ENCODE data around the gene GRID2.

Gene GRID2

DNA sequence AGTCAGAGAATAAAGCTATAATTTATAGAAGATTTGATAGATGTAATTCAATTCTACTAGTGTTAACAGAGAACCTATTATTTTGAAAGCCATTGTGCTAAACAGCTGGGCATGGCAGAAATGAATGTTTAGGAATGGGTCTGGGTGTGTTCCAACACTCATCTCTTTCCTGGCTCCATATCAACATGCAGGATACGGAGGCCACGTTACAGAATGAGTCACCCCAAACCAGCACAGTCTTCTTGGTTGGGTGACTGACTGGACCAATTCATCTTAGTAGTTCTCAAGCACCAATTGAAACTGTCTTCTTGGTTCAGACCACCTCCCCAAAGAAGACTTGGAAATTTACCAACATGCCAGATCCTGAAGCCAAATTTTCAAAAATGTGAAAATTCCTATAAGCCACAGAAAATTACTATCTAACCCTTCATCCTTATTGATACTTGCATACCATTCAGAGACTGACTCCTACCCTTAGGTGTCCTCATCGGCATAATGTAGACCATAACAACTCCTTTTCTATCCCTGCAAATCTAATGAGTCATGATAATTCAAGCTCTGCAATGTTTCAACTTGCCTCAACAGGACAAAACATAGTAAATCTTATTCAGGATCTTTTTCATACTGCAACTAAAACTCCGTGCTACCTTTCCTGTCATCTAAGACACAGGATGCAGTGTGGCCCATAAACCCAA lies 1472.8 kb downstream of the GRID2 start:
- TF ChIP-seq CTCF (conservative IDR thresholded peaks at IDR 0.05), result no peak
- no peak for TF ChIP-seq ZFX (IDR thresholded peaks at IDR 0.05)
- H3K27ac ChIP-seq, result no peak overlapping the region

DNA sequence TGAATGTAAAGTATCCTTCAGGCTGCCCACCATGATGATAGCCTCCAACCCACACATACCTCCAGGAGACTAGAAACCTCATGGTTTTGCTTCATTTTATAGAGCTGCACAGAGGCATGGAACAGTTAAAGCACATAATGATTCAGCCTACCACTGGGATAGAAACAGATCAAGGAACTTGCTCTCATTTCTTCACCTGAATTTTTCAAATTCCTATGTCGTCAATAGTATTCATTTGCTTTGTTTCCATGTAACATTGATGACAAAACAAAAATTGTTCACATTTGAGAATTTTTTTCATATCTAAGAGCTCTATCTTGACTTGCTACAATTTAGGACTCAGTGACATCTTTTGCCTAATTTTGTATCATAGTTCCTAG lies 1473.3 kb downstream of the GRID2 start:
- no peak overlapping the region for H3K27ac ChIP-seq
- TF ChIP-seq ZFX (IDR thresholded peaks at IDR 0.05), result no peak
- TF ChIP-seq CTCF (conservative IDR thresholded peaks at IDR 0.05), result no peak

- no peak overlapping the region for H3K27ac ChIP-seq
- TF ChIP-seq ZFX (IDR thresholded peaks at IDR 0.05), result no peak
- no peak for TF ChIP-seq CTCF (conservative IDR thresholded peaks at IDR 0.05)
These were observed 1475.5 kb downstream of the GRID2 start for GRCh38 chr4:93779228-93779627.

DNA sequence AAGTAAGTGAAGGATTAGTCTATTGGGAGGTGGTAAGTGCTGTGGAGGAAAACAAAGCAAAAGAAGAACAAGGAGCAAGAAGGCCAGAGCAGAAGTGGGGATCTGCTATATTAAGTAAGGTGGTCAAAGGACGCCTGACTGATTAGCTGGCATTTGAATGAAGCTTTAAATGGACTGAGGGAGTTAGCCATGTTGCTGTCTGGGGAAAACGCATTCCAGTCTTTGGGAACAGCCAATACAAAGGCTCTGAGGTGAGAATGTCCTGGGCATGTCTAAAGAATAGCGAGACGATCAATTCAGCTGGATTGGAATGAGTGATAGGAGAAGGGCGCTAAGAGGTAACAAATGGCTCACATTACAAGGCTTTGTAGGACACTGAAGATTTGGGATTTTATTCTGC lies 1476.3 kb downstream of the GRID2 start:
- no peak for TF ChIP-seq CTCF (conservative IDR thresholded peaks at IDR 0.05)

DNA sequence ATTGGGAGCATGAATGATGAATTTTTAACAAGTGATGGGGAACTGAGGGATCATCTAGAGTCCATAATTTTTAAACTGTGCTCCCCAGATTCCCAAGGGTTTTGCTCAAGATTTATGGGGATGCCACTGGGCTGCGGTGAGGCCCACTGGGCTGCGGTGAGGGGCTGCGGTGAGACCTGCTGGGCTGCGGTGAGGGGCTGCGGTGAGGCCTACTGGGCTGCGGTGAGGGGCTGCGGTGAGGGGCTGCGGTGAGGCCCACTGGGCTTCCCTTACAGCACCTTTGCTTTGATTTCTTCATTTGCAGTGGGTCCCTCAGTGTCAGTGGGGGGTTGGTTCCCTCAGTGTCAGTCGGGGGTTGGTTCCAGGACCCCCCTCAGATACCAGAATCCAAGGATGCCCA lies 1477.4 kb downstream of the GRID2 start:
- TF ChIP-seq CTCF (conservative IDR thresholded peaks at IDR 0.05) (no peak), ZFX (IDR thresholded peaks at IDR 0.05) (no peak)
- H3K27ac ChIP-seq, result no peak overlapping the region

More for the DNA sequence above, 1476.3 kb downstream of the GRID2 start:
- H3K27ac ChIP-seq, result no peak overlapping the region

GRCh38 chr4:93786149-93786548 lies 1482.4 kb downstream of the GRID2 start:
- TF ChIP-seq CTCF (conservative IDR thresholded peaks at IDR 0.05) (no peak), ZFX (IDR thresholded peaks at IDR 0.05) (no peak)
- H3K27ac ChIP-seq, result no peak overlapping the region

GRCh38 chr4:93788712-93789111 lies 1484.9 kb downstream of the GRID2 start:
- H3K27ac ChIP-seq, result no peak overlapping the region
- TF ChIP-seq ZFX (IDR thresholded peaks at IDR 0.05) (no peak), CTCF (conservative IDR thresholded peaks at IDR 0.05) (peak; percentile 67)
